SK-N-SH (cell line): Measurements from ENCODE around the gene CLEC18B.
"Not testable (repeated sequence)": the region's sequence is repeated elsewhere in the genome, so short reads cannot be mapped to it uniquely, and the experiment has no call there.

Experiments
- CTCF ChIP-seq: fragments of 200-600 bp; sonication (generic); IDR thresholded peaks from 2 replicates; pipeline ENCODE4 v1.6.1; 2017; ENCODE audit warnings: antibody characterized with exemption, mild to moderate bottlenecking, moderate library complexity
- EP300 ChIP-seq, 2 experiments: IDR thresholded peaks; 2 replicates each; pipeline versions ENCODE4 v1.4.0 to v1.6.1; 2012; ENCODE audit warnings: borderline replicate concordance in 1 of 2, low read depth in 1 of 2, low read length in 1 of 2
- EZH2phosphoT487 ChIP-seq: fragments of 200-600 bp; sonication (generic); IDR thresholded peaks from 2 replicates; pipeline ENCODE4 v1.6.1; 2017; ENCODE audit warnings: low read depth, mixed run types, mild to moderate bottlenecking, antibody characterized with exemption, moderate library complexity, borderline replicate concordance
- POLR2AphosphoS5 ChIP-seq: IDR thresholded peaks from 2 replicates; pipeline ENCODE4 v1.6.1; 2012; ENCODE audit warnings: low read depth, low read length

DNA sequence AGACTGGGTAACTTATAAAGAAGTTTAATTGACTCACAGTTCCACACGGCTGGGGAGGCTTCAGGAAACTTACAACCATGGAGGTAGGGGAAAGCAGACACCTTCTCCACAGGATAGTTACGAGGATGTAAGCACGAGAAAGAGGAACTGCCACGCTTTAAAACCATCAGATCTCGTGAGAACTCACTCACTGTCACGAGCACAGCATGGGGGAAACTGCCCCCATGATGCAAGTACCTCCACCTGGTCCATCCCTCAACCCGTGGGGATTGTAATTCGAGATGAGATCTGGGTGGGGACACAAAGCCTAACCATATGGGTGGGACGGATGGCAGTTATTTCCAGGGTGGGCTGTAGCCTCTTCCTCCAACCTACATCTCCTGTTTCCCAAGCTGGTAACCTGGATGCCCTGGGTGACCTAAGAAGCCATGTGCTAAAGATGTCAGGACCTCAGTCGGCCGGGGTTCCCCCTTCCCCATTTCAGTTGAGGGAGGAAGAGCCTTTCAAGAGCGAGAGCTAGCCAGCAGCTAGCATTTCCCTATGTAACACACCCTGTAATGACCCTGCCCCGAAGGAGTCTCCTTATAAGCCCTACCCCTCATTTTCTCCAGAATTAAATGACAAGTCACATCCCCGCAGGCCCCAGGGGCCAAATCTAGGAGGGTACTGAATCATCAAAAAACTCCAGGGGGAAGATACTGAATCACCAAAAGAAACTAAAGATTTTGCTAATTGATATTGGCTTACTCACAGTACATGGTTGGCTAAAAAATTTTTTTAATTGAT is 16.9 kb downstream of the CLEC18B start:
- TF ChIP-seq EZH2phosphoT487; EP300 (IDR thresholded peaks at IDR 0.05; ENCODE audit: borderline replicate concordance in 1 of 2, low read depth in 1 of 2, low read length in 1 of 2); POLR2AphosphoS5; CTCF: not testable (repeated sequence)
